GM23338 (cell line): Measurements from ENCODE around the gene ARL2. TPM values are rescaled to one million over a fixed set of nuclear protein-coding genes. Genes with fewer than 3 reads are reported as not detected.

Experiments
- ATAC-seq: fragments of 200-7000 bp; cut with Tn5 transposase; 3 replicates; pipeline ENCODE4 v1.9.1; 2020
- DNase-seq: peaks from one replicate; pipeline ENCODE4 v3.0.0-alpha.2; 2015; ENCODE audit warnings: low spot score
- H2AFZ ChIP-seq: fragments of 200-600 bp; sonication (generic); 2 replicates; pipeline ENCODE4 v1.8.0; 2016; ENCODE audit warnings: antibody characterized with exemption, mild to moderate bottlenecking, moderate library complexity
- H3F3A ChIP-seq: fragments of 200-600 bp; sonication (generic); replicated peaks from 2 replicates; pipeline ENCODE4 v1.8.0; 2017; ENCODE audit warnings: antibody characterized with exemption, mixed run types, low read depth
- H3K27ac ChIP-seq: fragments of 200-600 bp; sonication (generic); 2 replicates; pipeline ENCODE4 v1.6.1; 2016; ENCODE audit warnings: low read depth
- H3K27me3 ChIP-seq: fragments of 200-600 bp; sonication (generic); 2 replicates; pipeline ENCODE4 v1.8.0; 2016; ENCODE audit warnings: mild to moderate bottlenecking, mixed run types, moderate library complexity; ENCODE audit not compliant: insufficient read depth
- H3K36me3 ChIP-seq: fragments of 200-600 bp; sonication (generic); 2 replicates; pipeline ENCODE4 v1.8.0; 2016; ENCODE audit warnings: mild to moderate bottlenecking; ENCODE audit not compliant: insufficient read depth
- H3K4me1 ChIP-seq: fragments of 200-600 bp; sonication (generic); 2 replicates; pipeline ENCODE4 v1.8.0; 2016; ENCODE audit warnings: mild to moderate bottlenecking, moderate library complexity; ENCODE audit not compliant: insufficient read depth
- H3K4me2 ChIP-seq: fragments of 200-600 bp; sonication (generic); 2 replicates; pipeline ENCODE4 v1.7.1; 2017; ENCODE audit warnings: mixed run types
- H3K4me3 ChIP-seq: fragments of 200-600 bp; sonication (generic); 2 replicates; pipeline ENCODE4 v1.6.1; 2016; ENCODE audit warnings: mixed run types
- H3K79me2 ChIP-seq: fragments of 200-600 bp; sonication (generic); replicated peaks from 2 replicates; pipeline ENCODE4 v1.8.0; 2017; ENCODE audit warnings: mild to moderate bottlenecking; ENCODE audit not compliant: insufficient read depth
- H3K9me2 ChIP-seq: fragments of 200-600 bp; sonication (generic); 2 replicates; pipeline ENCODE4 v1.8.0; 2017; ENCODE audit not compliant: insufficient read depth
- H4K20me1 ChIP-seq: fragments of 200-600 bp; sonication (generic); replicated peaks from 2 replicates; pipeline ENCODE4 v1.8.0; 2017; ENCODE audit warnings: mild to moderate bottlenecking; ENCODE audit not compliant: insufficient read depth
- H3K27ac Mint-ChIP-seq: 2 replicates; pipeline ENCODE4 v1.8.0; 2020; ENCODE audit warnings: inconsistent platforms, mild to moderate bottlenecking, moderate library complexity, mixed read lengths
- H3K27me3 Mint-ChIP-seq: 3 replicates; pipeline ENCODE4 v1.8.0; 2022; ENCODE audit warnings: low read depth, mild to moderate bottlenecking, moderate library complexity, mixed read lengths, inconsistent platforms; ENCODE audit not compliant: insufficient read depth, poor library complexity
- H3K36me3 Mint-ChIP-seq: 3 replicates; pipeline ENCODE4 v1.8.0; 2021; ENCODE audit warnings: low read depth, mild to moderate bottlenecking, inconsistent platforms, moderate library complexity, mixed read lengths
- H3K4me1 Mint-ChIP-seq: 3 replicates; pipeline ENCODE4 v1.8.0; 2020; ENCODE audit warnings: mild to moderate bottlenecking, inconsistent platforms, mixed read lengths
- H3K4me3 Mint-ChIP-seq: 3 replicates; pipeline ENCODE4 v1.8.0; 2021; ENCODE audit warnings: moderate library complexity, mild to moderate bottlenecking, inconsistent platforms, mixed read lengths
- H3K9me3 Mint-ChIP-seq: 3 replicates; pipeline ENCODE4 v1.8.0; 2020; ENCODE audit warnings: moderate library complexity, mild to moderate bottlenecking, inconsistent platforms, mixed read lengths
- CREB1 ChIP-seq: fragments of 250-450 bp; sonication (Bioruptor Pico); IDR thresholded peaks from 2 replicates; pipeline ENCODE4 v1.5.0; 2020; ENCODE audit warnings: low read depth, mild to moderate bottlenecking, moderate library complexity
- EZH2phosphoT487 ChIP-seq: fragments of 200-600 bp; sonication (generic); IDR thresholded peaks from one replicate; pipeline ENCODE4 v1.8.1; 2018; ENCODE audit warnings: antibody characterized with exemption; ENCODE audit not compliant: unreplicated experiment
- JUNB ChIP-seq: IDR thresholded peaks from one replicate; pipeline ENCODE4 v1.6.1; 2016; ENCODE audit warnings: antibody characterized with exemption; ENCODE audit not compliant: unreplicated experiment
- NANOG ChIP-seq: IDR thresholded peaks from 2 replicates; pipeline ENCODE4 v1.6.1; 2016; ENCODE audit warnings: antibody characterized with exemption, borderline replicate concordance
- POLR2AphosphoS5 ChIP-seq: IDR thresholded peaks from 2 replicates; pipeline ENCODE4 v1.6.1; 2016; ENCODE audit warnings: antibody characterized with exemption, low read depth
- STAT1 ChIP-seq: IDR thresholded peaks from one replicate; pipeline ENCODE4 v1.6.1; 2016; ENCODE audit warnings: antibody characterized with exemption; ENCODE audit not compliant: unreplicated experiment
- ZNF114 ChIP-seq: fragments of 250-450 bp; sonication (Bioruptor Pico); IDR thresholded peaks from 2 replicates; pipeline ENCODE4 v1.5.0; 2020; ENCODE audit warnings: mild to moderate bottlenecking, moderate library complexity
- ZNF331 ChIP-seq: fragments of 250-450 bp; sonication (Bioruptor Pico); IDR thresholded peaks from 2 replicates; pipeline ENCODE4 v1.5.0; 2020; ENCODE audit warnings: low read depth, mild to moderate bottlenecking, moderate library complexity
- polyA plus RNA-seq: library from polyadenylated mRNA; unstranded; fragments of >200 nt; fragmentation: Nextera tagmentation; extraction: Ambion mirVana; gene quantifications from 2 replicates; pipeline ENCODE4 v1.2.1, GENCODE V29; 2016
- total RNA-seq: library from RNA; depleted of rRNA; stranded (reverse); fragments of >200 nt; shearing (Covaris generic); gene quantifications from 2 replicates; pipeline ENCODE4 v1.2.3, GENCODE V29; 2014
- TF ChIP-seq, protein P1 (sequence below): IDR thresholded peaks from 2 replicates; pipeline ENCODE4 v1.6.1; 2016; ENCODE audit warnings: antibody characterized with exemption
- TF ChIP-seq, protein P2 (sequence below), 2 experiments: fragments of 200-600 bp in 1 of 2; sonication (generic) in 1 of 2; conservative IDR thresholded peaks; 2 replicates each; pipeline versions ENCODE4 v1.5.1 to v1.6.1; 2016 to 2017; ENCODE audit warnings: antibody characterized with exemption in 2 of 2, low read depth in 2 of 2, mild to moderate bottlenecking in 2 of 2, moderate library complexity in 1 of 2
- TF ChIP-seq, protein P3 (sequence below): IDR thresholded peaks from one replicate; pipeline ENCODE4 v1.6.1; 2018; ENCODE audit warnings: antibody characterized with exemption; ENCODE audit not compliant: unreplicated experiment

ARL2 gene
- total and polyA plus RNA-seq, 2 experiments from 2014 or later: 193 to 236 TPM

DNA sequence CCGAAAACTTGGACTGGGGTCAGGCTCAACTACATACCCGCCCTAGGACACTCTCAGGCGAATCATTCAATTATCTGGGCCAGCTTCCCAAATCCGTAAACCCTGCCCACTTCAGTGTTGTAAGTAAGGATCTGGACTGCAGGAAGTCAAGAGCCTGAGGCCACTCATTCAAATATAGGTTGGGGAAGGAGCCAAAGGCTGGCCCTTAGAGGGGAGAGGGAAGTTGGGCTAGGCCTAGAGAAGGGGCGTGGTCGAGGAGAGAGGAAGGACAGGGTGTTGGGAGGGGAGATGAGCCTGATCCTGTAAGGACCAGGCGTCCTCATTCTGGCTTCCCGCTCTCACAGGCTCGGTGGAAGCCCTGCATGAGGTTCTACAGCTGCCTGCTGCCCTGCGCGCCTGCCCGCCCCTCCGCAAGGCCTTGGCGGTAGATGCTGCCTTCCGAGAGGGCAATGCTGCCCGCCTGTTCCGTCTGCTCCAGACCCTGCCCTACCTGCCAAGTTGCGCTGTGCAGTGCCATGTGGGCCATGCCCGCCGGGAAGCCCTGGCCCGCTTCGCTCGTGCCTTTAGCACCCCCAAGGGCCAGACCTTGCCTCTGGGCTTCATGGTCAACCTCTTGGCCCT lies 30.0 kb downstream of the ARL2 start:
- ATAC-seq: no peak

More for the DNA sequence above, 30.0 kb downstream of the ARL2 start:
- Mint-ChIP-seq H3K4me1 (peaks cover 17% of the 10 kb centered on the region), H3K27me3 (peaks cover 8% of the 10 kb centered on the region), H3K36me3 (peaks cover 17% of the 10 kb centered on the region), H3K9me3 (no peaks in the 10 kb centered on the region), H3K27ac (no peak overlapping the region), H3K4me3 (no peak overlapping the region)
- Histone ChIP-seq H3K27ac (no peak overlapping the region), H2AFZ (no peak overlapping the region), H3K27me3 (peaks cover 7% of the 10 kb centered on the region; the same call in 1 of the 2 replicates), H3F3A (0 out of 2 replicates have a peak, but pooled peaks cover 13% of the 10 kb centered on the region), H3K79me2 (peaks cover 18% of the 10 kb centered on the region), H3K4me3 (no peak overlapping the region), H4K20me1 (peaks cover 11% of the 10 kb centered on the region), H3K4me2 (no peak overlapping the region), H3K9me2 (no peaks in the 10 kb centered on the region), H3K4me1 (peaks cover 3% of the 10 kb centered on the region; the same call in 1 of the 2 replicates), H3K36me3 (no peaks in the 10 kb centered on the region)
- TF ChIP-seq JUNB (no peak), NANOG (no peak), CREB1 (CRISPR knock-in tag) (no peak), STAT1 (no peak), POLR2AphosphoS5 (no peak), ZNF114 (CRISPR knock-in tag) (no peak), ZNF331 (no peak), EZH2phosphoT487 (no peak)
- TF ChIP-seq, protein P1, sequence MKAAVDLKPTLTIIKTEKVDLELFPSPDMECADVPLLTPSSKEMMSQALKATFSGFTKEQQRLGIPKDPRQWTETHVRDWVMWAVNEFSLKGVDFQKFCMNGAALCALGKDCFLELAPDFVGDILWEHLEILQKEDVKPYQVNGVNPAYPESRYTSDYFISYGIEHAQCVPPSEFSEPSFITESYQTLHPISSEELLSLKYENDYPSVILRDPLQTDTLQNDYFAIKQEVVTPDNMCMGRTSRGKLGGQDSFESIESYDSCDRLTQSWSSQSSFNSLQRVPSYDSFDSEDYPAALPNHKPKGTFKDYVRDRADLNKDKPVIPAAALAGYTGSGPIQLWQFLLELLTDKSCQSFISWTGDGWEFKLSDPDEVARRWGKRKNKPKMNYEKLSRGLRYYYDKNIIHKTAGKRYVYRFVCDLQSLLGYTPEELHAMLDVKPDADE: no peak
- TF ChIP-seq, protein P2, sequence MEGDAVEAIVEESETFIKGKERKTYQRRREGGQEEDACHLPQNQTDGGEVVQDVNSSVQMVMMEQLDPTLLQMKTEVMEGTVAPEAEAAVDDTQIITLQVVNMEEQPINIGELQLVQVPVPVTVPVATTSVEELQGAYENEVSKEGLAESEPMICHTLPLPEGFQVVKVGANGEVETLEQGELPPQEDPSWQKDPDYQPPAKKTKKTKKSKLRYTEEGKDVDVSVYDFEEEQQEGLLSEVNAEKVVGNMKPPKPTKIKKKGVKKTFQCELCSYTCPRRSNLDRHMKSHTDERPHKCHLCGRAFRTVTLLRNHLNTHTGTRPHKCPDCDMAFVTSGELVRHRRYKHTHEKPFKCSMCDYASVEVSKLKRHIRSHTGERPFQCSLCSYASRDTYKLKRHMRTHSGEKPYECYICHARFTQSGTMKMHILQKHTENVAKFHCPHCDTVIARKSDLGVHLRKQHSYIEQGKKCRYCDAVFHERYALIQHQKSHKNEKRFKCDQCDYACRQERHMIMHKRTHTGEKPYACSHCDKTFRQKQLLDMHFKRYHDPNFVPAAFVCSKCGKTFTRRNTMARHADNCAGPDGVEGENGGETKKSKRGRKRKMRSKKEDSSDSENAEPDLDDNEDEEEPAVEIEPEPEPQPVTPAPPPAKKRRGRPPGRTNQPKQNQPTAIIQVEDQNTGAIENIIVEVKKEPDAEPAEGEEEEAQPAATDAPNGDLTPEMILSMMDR (conservative IDR thresholded peaks at IDR 0.05; ENCODE audit: low read depth in 2 of 2): no peak
- TF ChIP-seq, protein P3, sequence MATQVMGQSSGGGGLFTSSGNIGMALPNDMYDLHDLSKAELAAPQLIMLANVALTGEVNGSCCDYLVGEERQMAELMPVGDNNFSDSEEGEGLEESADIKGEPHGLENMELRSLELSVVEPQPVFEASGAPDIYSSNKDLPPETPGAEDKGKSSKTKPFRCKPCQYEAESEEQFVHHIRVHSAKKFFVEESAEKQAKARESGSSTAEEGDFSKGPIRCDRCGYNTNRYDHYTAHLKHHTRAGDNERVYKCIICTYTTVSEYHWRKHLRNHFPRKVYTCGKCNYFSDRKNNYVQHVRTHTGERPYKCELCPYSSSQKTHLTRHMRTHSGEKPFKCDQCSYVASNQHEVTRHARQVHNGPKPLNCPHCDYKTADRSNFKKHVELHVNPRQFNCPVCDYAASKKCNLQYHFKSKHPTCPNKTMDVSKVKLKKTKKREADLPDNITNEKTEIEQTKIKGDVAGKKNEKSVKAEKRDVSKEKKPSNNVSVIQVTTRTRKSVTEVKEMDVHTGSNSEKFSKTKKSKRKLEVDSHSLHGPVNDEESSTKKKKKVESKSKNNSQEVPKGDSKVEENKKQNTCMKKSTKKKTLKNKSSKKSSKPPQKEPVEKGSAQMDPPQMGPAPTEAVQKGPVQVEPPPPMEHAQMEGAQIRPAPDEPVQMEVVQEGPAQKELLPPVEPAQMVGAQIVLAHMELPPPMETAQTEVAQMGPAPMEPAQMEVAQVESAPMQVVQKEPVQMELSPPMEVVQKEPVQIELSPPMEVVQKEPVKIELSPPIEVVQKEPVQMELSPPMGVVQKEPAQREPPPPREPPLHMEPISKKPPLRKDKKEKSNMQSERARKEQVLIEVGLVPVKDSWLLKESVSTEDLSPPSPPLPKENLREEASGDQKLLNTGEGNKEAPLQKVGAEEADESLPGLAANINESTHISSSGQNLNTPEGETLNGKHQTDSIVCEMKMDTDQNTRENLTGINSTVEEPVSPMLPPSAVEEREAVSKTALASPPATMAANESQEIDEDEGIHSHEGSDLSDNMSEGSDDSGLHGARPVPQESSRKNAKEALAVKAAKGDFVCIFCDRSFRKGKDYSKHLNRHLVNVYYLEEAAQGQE: no peak
- DNase-seq: no peak
